ENCODE data around the gene ASB17. TPM values are rescaled to one million over a fixed set of nuclear protein-coding genes. Genes with fewer than 3 reads are reported as not detected.
"Not testable (repeated sequence)": the region's sequence is repeated elsewhere in the genome, so short reads cannot be mapped to it uniquely, and the experiment has no call there.

Gene ASB17
- not detected for total RNA-seq
- long read RNA-seq = 0 reads

GRCh38 chr1:75932304-75932703 lies at the start of gene ASB17:
Gene ASB17, minus strand, starts transcription at chr1:75932404. Its CDS starts 113 bp downstream, at chr1:75932291.
- intact Hi-C loops (cut with DNase I) = no loop called here
- DNase-seq (ENCODE audit: low spot score) = no peak

- intact Hi-C loops (cut with DNase I) = no loop called here
- no peak for DNase-seq (ENCODE audit: low spot score)
Measured at GRCh38 chr1:75980972-75981897, 49.0 kb upstream of the ASB17 start.

GRCh38 chr1:75970631-75971030 lies 38.4 kb upstream of the ASB17 start:
- intact Hi-C loops (cut with DNase I) = no loop called here

GRCh38 chr1:75969550-75969949 lies 37.3 kb upstream of the ASB17 start:
- DNase-seq (ENCODE audit: low spot score) = no peak
- intact Hi-C loops (cut with DNase I) = no loop called here

More at GRCh38 chr1:75970631-75971030, 38.4 kb upstream of the ASB17 start:
- DNase-seq (ENCODE audit: low spot score) = no peak

- intact Hi-C loops (cut with DNase I) = no loop called here
Measured at GRCh38 chr1:75967719-75968118, 35.5 kb upstream of the ASB17 start.

GRCh38 chr1:75964760-75965408 lies 32.7 kb upstream of the ASB17 start:
- no peak for DNase-seq (ENCODE audit: low spot score)
- intact Hi-C loops (cut with DNase I) = no loop called here

More at GRCh38 chr1:75967719-75968118, 35.5 kb upstream of the ASB17 start:
- no peak for DNase-seq (ENCODE audit: low spot score)

- intact Hi-C loops (cut with DNase I); DNase-seq (ENCODE audit: low spot score): not testable (repeated sequence)
Measured at GRCh38 chr1:75964110-75964759, 32.0 kb upstream of the ASB17 start.

GRCh38 chr1:75954586-75954985 lies 22.4 kb upstream of the ASB17 start:
- no peak for DNase-seq (ENCODE audit: low spot score)
- intact Hi-C loops (cut with DNase I) = no loop called here

GRCh38 chr1:75953461-75953860 lies 21.3 kb upstream of the ASB17 start:
- no peak for DNase-seq (ENCODE audit: low spot score)
- intact Hi-C loops (cut with DNase I) = no loop called here

GRCh38 chr1:75952016-75952415 lies 19.8 kb upstream of the ASB17 start:
- intact Hi-C loops (cut with DNase I) = no loop called here
- DNase-seq (ENCODE audit: low spot score) = no peak

- no peak for DNase-seq (ENCODE audit: low spot score)
- intact Hi-C loops (cut with DNase I) = no loop called here
Measured at GRCh38 chr1:75950176-75950575, 18.0 kb upstream of the ASB17 start.

- intact Hi-C loops (cut with DNase I); DNase-seq (ENCODE audit: low spot score): not testable (repeated sequence)
Measured at GRCh38 chr1:75943037-75943436, 10.8 kb upstream of the ASB17 start.

- DNase-seq (ENCODE audit: low spot score) = no peak
- intact Hi-C loops (cut with DNase I) = no loop called here
Measured at GRCh38 chr1:75937034-75937433, 4.8 kb upstream of the ASB17 start.

- no peak for DNase-seq (ENCODE audit: low spot score)
Measured at GRCh38 chr1:75922698-75923097, 9.5 kb downstream of the ASB17 start.

GRCh38 chr1:75916834-75917233 lies 15.4 kb downstream of the ASB17 start:
- intact Hi-C loops (cut with DNase I) = loop anchor here (10.0 kb wide), 1 partner anchor 762 kb away; no protein-coding TSS in a partner anchor
- no peak for DNase-seq (ENCODE audit: low spot score)

More at GRCh38 chr1:75922698-75923097, 9.5 kb downstream of the ASB17 start:
- intact Hi-C loops (cut with DNase I) = no loop called here

- intact Hi-C loops (cut with DNase I) = no loop called here
- no peak for DNase-seq (ENCODE audit: low spot score)
Measured at GRCh38 chr1:75908717-75909152, 23.5 kb downstream of the ASB17 start.

GRCh38 chr1:75901371-75901770 lies 30.8 kb downstream of the ASB17 start:
- intact Hi-C loops (cut with DNase I) = no loop called here
- no peak for DNase-seq (ENCODE audit: low spot score)

GRCh38 chr1:75884437-75884836 lies 47.8 kb downstream of the ASB17 start:
- intact Hi-C loops (cut with DNase I) = no loop called here
- no peak for DNase-seq (ENCODE audit: low spot score)

GRCh38 chr1:75879985-75880384 lies 52.2 kb downstream of the ASB17 start:
- intact Hi-C loops (cut with DNase I) = no loop called here
- no peak for DNase-seq (ENCODE audit: low spot score)

- DNase-seq (ENCODE audit: low spot score) = no peak
- intact Hi-C loops (cut with DNase I) = no loop called here
Measured at GRCh38 chr1:75870951-75871350, 61.3 kb downstream of the ASB17 start.
